ENCODE measurements around the gene ALKBH5. TPM values are rescaled to one million over a fixed set of nuclear protein-coding genes. Genes with fewer than 3 reads are reported as not detected.
"Not testable (repeated sequence)": the region's sequence is repeated elsewhere in the genome, so short reads cannot be mapped to it uniquely, and the experiment has no call there.

Gene ALKBH5
- total RNA-seq, 1 donor from 2014 or later, result 104 TPM

- TF ChIP-seq, protein P1, sequence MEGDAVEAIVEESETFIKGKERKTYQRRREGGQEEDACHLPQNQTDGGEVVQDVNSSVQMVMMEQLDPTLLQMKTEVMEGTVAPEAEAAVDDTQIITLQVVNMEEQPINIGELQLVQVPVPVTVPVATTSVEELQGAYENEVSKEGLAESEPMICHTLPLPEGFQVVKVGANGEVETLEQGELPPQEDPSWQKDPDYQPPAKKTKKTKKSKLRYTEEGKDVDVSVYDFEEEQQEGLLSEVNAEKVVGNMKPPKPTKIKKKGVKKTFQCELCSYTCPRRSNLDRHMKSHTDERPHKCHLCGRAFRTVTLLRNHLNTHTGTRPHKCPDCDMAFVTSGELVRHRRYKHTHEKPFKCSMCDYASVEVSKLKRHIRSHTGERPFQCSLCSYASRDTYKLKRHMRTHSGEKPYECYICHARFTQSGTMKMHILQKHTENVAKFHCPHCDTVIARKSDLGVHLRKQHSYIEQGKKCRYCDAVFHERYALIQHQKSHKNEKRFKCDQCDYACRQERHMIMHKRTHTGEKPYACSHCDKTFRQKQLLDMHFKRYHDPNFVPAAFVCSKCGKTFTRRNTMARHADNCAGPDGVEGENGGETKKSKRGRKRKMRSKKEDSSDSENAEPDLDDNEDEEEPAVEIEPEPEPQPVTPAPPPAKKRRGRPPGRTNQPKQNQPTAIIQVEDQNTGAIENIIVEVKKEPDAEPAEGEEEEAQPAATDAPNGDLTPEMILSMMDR (conservative IDR thresholded peaks at IDR 0.05), result no peak
- Mint-ChIP-seq H3K9me3 (no peaks in the 10 kb centered on the region), H3K4me3 (no peak overlapping the region), H3K27me3 (ENCODE audit: low read depth) (no peaks in the 10 kb centered on the region), H3K4me1 (no peaks in the 10 kb centered on the region), H3K36me3 (ENCODE audit: low read depth) (peaks cover 5% of the 10 kb centered on the region), H3K27ac (ENCODE audit: unreplicated experiment) (no peak overlapping the region)
- no peak for DNase-seq (ENCODE audit: low read depth, low spot score)
Measured at GRCh38 chr17:18213666-18214270, 30.1 kb downstream of the ALKBH5 start.

DNA sequence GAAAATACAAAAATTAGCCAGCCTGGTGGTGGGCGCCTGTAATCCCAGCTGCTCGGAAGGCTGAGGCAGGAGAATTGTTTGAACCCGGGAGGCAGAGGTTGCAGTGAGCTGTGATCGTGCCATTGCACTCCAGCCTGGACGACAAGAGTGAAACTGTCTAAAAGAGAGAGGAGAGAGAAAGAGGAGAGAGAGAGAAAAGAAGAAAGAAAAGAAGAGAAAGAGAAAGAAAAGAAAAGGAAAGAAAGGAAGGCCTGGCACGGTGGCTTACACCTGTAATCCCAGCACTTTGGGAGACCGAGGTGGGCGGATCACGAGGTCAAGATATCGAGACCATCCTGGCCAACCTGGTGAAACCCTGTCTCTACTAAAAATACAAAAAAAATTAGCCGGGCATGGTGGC, 33.3 kb downstream of the ALKBH5 start:
- DNase-seq (ENCODE audit: low read depth, low spot score); H3K9me3 Mint-ChIP-seq; H3K27me3 Mint-ChIP-seq (ENCODE audit: low read depth); H3K36me3 Mint-ChIP-seq (ENCODE audit: low read depth); H3K4me1 Mint-ChIP-seq: not testable (repeated sequence)
- Mint-ChIP-seq H3K4me3 (peak overlapping the region; percentile 10), H3K27ac (ENCODE audit: unreplicated experiment) (peak overlapping the region; percentile 95)

DNA sequence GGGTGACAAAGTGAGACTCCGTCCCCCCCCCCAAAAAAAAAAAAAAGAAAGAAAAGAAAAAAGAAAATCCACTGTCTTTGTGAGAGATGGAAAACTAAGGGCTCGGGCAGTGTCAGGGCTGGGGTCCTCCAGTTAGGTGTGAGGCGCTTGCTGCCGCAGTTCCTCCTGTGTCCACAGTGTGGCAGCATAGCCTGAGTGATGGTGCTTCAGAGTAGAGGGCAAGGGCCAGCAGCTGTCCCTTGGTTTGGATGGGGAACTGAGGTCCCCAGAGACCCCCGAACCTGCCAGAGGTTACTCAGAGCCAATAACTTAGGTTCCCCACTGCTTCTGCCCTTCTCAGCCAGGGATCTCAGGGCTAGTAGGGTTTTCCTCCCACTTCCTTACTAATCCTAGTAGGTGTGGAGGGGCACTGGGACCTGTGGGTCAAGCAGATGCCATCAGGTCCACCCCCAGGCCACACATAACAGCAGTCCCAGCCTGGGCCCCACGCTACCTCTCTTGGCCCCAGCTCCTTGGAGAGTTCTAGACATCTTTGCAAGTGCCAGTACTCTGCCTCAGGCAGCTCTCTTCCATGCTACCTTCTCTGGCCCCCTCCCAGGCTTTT, 33.9 kb downstream of the ALKBH5 start:
- Mint-ChIP-seq H3K9me3 (no peaks in the 10 kb centered on the region), H3K4me3 (peak overlapping the region; percentile 21), H3K27me3 (ENCODE audit: low read depth) (no peaks in the 10 kb centered on the region), H3K36me3 (ENCODE audit: low read depth) (no peaks in the 10 kb centered on the region), H3K27ac (ENCODE audit: unreplicated experiment) (no peak overlapping the region), H3K4me1 (no peaks in the 10 kb centered on the region)
- peak; percentile 91 for DNase-seq (ENCODE audit: low read depth, low spot score)
- TF ChIP-seq, protein P1 (conservative IDR thresholded peaks at IDR 0.05), result peak; percentile 87

- no peaks in the 10 kb centered on the region for H3K9me3 Mint-ChIP-seq
- peak overlapping the region; percentile 3 for H3K27ac Mint-ChIP-seq (ENCODE audit: unreplicated experiment)
- H3K4me1 Mint-ChIP-seq, result peaks cover under 1% of the 10 kb centered on the region
- TF ChIP-seq, protein P1 (conservative IDR thresholded peaks at IDR 0.05), result no peak
- no peak for DNase-seq (ENCODE audit: low read depth, low spot score)
- no peaks in the 10 kb centered on the region for H3K27me3 Mint-ChIP-seq (ENCODE audit: low read depth)
- no peaks in the 10 kb centered on the region for H3K36me3 Mint-ChIP-seq (ENCODE audit: low read depth)
- H3K4me3 Mint-ChIP-seq, result no peak overlapping the region
Measured at GRCh38 chr17:18218756-18219415, 35.3 kb downstream of the ALKBH5 start.

- no peaks in the 10 kb centered on the region for H3K36me3 Mint-ChIP-seq (ENCODE audit: low read depth)
- no peak for DNase-seq (ENCODE audit: low read depth, low spot score)
- peak overlapping the region; percentile 96 for H3K4me3 Mint-ChIP-seq
- no peaks in the 10 kb centered on the region for H3K9me3 Mint-ChIP-seq
- TF ChIP-seq, protein P1 (conservative IDR thresholded peaks at IDR 0.05), result no peak
- H3K4me1 Mint-ChIP-seq, result peaks cover 43% of the 10 kb centered on the region
- no peaks in the 10 kb centered on the region for H3K27me3 Mint-ChIP-seq (ENCODE audit: low read depth)
- peak overlapping the region; percentile 100 for H3K27ac Mint-ChIP-seq (ENCODE audit: unreplicated experiment)
Measured at GRCh38 chr17:18224053-18224386, 40.4 kb downstream of the ALKBH5 start.

Data from neural crest cell (in vitro differentiated cells).